WTC11 (cell line): ENCODE measurements around the gene IFI6. TPM values are rescaled to one million over a fixed set of nuclear protein-coding genes. Genes with fewer than 3 reads are reported as not detected.

ENCODE experiments used
- ATAC-seq: fragments of 200-7000 bp; cut with Tn5 transposase; 2 replicates; pipeline ENCODE4 v1.10.0; 2021; ENCODE audit warnings: mild to moderate bottlenecking, moderate library complexity
- CTCF ChIA-PET: fragments of 300-600 bp; sonication (Branson Sonifier 250); formaldehyde crosslinking; loops from one replicate; lab custom pipeline; 2021; ENCODE audit warnings: antibody characterized with exemption; lab: Charles Lee
- POLR2A ChIA-PET: fragments of 350-600 bp; sonication (Branson Sonifier 250); formaldehyde crosslinking; loops from one replicate; lab custom pipeline; 2021; ENCODE audit warnings: antibody characterized with exemption; lab: Charles Lee
- DNase-seq: peaks from one replicate; pipeline ENCODE4 v3.0.0; 2021; ENCODE audit warnings: low spot score
- H3K27ac Mint-ChIP-seq: 2 replicates; pipeline ENCODE4 v1.8.0; 2021; ENCODE audit warnings: mixed read lengths
- H3K27me3 Mint-ChIP-seq: 2 replicates; pipeline ENCODE4 v1.8.0; 2021; ENCODE audit warnings: low read depth, mild to moderate bottlenecking, moderate library complexity, mixed read lengths
- H3K36me3 Mint-ChIP-seq: 2 replicates; pipeline ENCODE4 v1.8.0; 2021; ENCODE audit warnings: mixed read lengths
- H3K4me1 Mint-ChIP-seq: 2 replicates; pipeline ENCODE4 v1.8.0; 2022; ENCODE audit warnings: mixed read lengths
- H3K4me3 Mint-ChIP-seq: 2 replicates; pipeline ENCODE4 v1.8.0; 2021; ENCODE audit warnings: mild to moderate bottlenecking, moderate library complexity, mixed read lengths
- H3K9me3 Mint-ChIP-seq: 2 replicates; pipeline ENCODE4 v1.8.0; 2021; ENCODE audit warnings: mixed read lengths
- AR ChIP-seq: fragments of 250-450 bp; sonication (Bioruptor Pico); IDR thresholded peaks from 2 replicates; pipeline ENCODE4 v1.9.0; 2021; ENCODE audit warnings: mild to moderate bottlenecking
- CDX4 ChIP-seq: fragments of 250-450 bp; sonication (Bioruptor Pico); IDR thresholded peaks from 2 replicates; pipeline ENCODE4 v1.9.0; 2021; ENCODE audit warnings: moderate library complexity, mild to moderate bottlenecking, inconsistent platforms, borderline replicate concordance
- FOXJ3 ChIP-seq: sonication (generic); formaldehyde crosslinking; IDR thresholded peaks from 2 replicates; pipeline ENCODE4 v1.9.0; 2021; ENCODE audit warnings: missing genetic modification reagents, mild to moderate bottlenecking, borderline replicate concordance
- FOXK1 ChIP-seq: sonication (generic); formaldehyde crosslinking; IDR thresholded peaks from 2 replicates; pipeline ENCODE4 v1.8.0; 2022; ENCODE audit warnings: mild to moderate bottlenecking, moderate library complexity, missing genetic modification reagents
- FOXP1 ChIP-seq: sonication (generic); formaldehyde crosslinking; IDR thresholded peaks from 2 replicates; pipeline ENCODE4 v1.8.0; 2022; ENCODE audit warnings: missing genetic modification reagents, mild to moderate bottlenecking, moderate library complexity, borderline replicate concordance
- SOX15 ChIP-seq: fragments of 250-450 bp; sonication (Bioruptor Pico); IDR thresholded peaks from 2 replicates; pipeline ENCODE4 v1.9.0; 2021; ENCODE audit warnings: mild to moderate bottlenecking
- SP1 ChIP-seq: sonication (generic); formaldehyde crosslinking; conservative IDR thresholded peaks from 2 replicates; pipeline ENCODE4 v1.8.1; 2022; ENCODE audit warnings: missing genetic modification reagents
- ZBTB43 ChIP-seq: sonication (generic); formaldehyde crosslinking; IDR thresholded peaks from 2 replicates; pipeline ENCODE4 v1.8.1; 2023; ENCODE audit warnings: mild to moderate bottlenecking, missing genetic modification reagents
- ZNF121 ChIP-seq: sonication (generic); formaldehyde crosslinking; IDR thresholded peaks from 2 replicates; pipeline ENCODE4 v1.8.0; 2023; ENCODE audit warnings: missing genetic modification reagents
- ZNF138 ChIP-seq: sonication (generic); formaldehyde crosslinking; conservative IDR thresholded peaks from 2 replicates; pipeline ENCODE4 v1.8.1; 2022; ENCODE audit warnings: mild to moderate bottlenecking, moderate library complexity, missing genetic modification reagents
- total RNA-seq: library from RNA; stranded (reverse); gene quantifications from 3 replicates; pipeline ENCODE4 v1.2.3, GENCODE V29; 2021
- TF ChIP-seq, protein P1 (sequence below): sonication (generic); formaldehyde crosslinking; IDR thresholded peaks from 2 replicates; pipeline ENCODE4 v1.8.0; 2022; ENCODE audit warnings: mild to moderate bottlenecking, missing genetic modification reagents
- TF ChIP-seq, protein P2 (sequence below): fragments of 200-600 bp; IDR thresholded peaks from 2 replicates; pipeline ENCODE4 v1.8.0; 2022; ENCODE audit warnings: antibody characterized with exemption
- TF ChIP-seq, protein P3 (sequence below): fragments of 250-450 bp; sonication (Bioruptor Pico); IDR thresholded peaks from 2 replicates; pipeline ENCODE4 v1.9.0; 2021; ENCODE audit warnings: mild to moderate bottlenecking, borderline replicate concordance
- TF ChIP-seq, protein P4 (sequence below): sonication (generic); formaldehyde crosslinking; IDR thresholded peaks from 2 replicates; pipeline ENCODE4 v1.8.1; 2022; ENCODE audit warnings: low read depth, mild to moderate bottlenecking, moderate library complexity, missing genetic modification reagents, borderline replicate concordance

Gene IFI6
- total RNA-seq, 1 experiment from 2014 or later: 4.5 TPM

GRCh38 chr1:27665016-27665651 lies 6.9 kb downstream of the IFI6 start (continued):
- no peak for TF ChIP-seq ZNF138 (CRISPR knock-in tag)
- no peak for TF ChIP-seq CDX4
- TF ChIP-seq, all 79 proteins: peak for 0

DNA sequence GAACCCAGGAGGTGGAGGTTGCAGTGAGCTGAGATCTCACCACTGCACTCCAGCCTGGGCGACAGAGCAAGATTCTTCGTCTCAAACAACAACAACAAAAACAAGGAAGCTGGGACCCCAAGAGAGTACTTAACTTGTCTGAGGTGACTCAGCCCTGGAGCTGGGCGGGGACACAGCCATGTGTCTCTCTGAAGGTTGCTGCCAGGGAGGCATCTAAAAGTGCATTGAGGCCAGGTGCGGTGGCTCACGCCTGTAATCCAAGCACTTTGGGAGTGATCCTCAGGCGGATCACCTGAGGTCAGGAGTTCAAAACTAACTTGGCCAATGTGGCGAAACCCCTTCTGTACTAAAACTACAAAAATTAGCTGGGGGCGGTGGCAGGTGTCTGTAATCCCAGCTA lies 7.7 kb downstream of the IFI6 start:
- CTCF ChIA-PET: interaction anchor here (1.2 to 10.1 kb wide), 4 partner anchors 15 to 269 kb away, joined by 3 to 367 read pairs (median 34); partner anchors contain the start of gene AHDC1
- no peak for ATAC-seq
- H3K9me3 Mint-ChIP-seq: no peaks in the 10 kb centered on the region
- no peak overlapping the region for H3K27ac Mint-ChIP-seq
- TF ChIP-seq FOXJ3 (CRISPR knock-in tag): no peak
- TF ChIP-seq ZNF121 (CRISPR knock-in tag): peak; percentile 43; the same call in 1 of the 2 replicates
- TF ChIP-seq CDX4: no peak
- POLR2A ChIA-PET: interaction anchor here (0.6 kb wide), 1 partner anchor 19 kb away, joined by 4 read pairs; no protein-coding TSS in a partner anchor
- no peak for DNase-seq
- H3K4me3 Mint-ChIP-seq: no peak overlapping the region
- no peaks in the 10 kb centered on the region for H3K36me3 Mint-ChIP-seq
- H3K4me1 Mint-ChIP-seq: peaks cover 19% of the 10 kb centered on the region
- H3K27me3 Mint-ChIP-seq: peaks cover 5% of the 10 kb centered on the region

DNA sequence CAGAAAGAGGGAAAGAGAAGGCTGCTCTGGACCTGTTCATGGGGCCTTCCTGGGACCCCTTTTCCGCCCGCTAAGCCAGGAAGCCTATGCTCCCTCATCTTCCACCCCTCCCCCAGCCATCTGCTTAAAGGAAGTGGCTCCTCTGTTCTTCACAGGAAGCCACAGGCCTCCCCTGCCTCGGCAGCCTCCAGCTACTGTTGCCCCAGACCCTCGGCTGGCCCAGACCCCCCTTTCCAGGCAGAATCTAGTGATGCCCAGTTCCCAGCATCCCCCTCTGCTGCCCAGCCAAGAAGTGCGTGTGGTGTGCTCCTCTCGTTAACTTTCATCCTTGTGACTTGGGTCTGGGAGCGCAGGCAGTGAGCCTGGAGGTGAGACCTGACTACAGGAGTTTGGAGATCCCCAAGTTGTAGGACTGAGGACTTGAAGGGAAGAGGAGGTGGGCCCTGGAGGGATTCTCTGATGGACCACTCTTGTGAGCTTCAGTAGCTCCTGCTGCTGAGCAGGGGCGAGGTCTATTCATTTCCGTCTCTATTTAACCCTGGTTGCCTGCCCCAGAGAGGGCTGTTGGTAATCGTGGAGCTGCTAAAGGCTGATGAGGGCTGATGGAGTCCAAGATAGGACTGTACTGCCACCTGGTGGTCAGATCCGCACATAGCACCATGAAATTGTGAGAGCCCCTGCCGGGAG lies 9.1 kb downstream of the IFI6 start:
- ATAC-seq (peak; percentile 81), DNase-seq (peak; percentile 95)
- Mint-ChIP-seq H3K4me1 (peaks cover 29% of the 10 kb centered on the region), H3K4me3 (no peak overlapping the region), H3K36me3 (no peaks in the 10 kb centered on the region), H3K27me3 (peaks cover 3% of the 10 kb centered on the region; the same call in 1 of the 2 replicates), H3K27ac (peak overlapping the region; percentile 75), H3K9me3 (no peaks in the 10 kb centered on the region)
- ChIA-PET POLR2A (interaction anchor here (0.5 to 1.9 kb wide), 4 partner anchors 19 to 56 kb away, joined by 3 to 6 read pairs (median 4); no protein-coding TSS in a partner anchor), CTCF (interaction anchor here (0.5 to 10.1 kb wide), 41 partner anchors 9 to 622 kb away, joined by 3 to 367 read pairs (median 5); partner anchors contain the start of genes AHDC1, CD164L2, FAM76A and IFI6)
- TF ChIP-seq, protein P1, sequence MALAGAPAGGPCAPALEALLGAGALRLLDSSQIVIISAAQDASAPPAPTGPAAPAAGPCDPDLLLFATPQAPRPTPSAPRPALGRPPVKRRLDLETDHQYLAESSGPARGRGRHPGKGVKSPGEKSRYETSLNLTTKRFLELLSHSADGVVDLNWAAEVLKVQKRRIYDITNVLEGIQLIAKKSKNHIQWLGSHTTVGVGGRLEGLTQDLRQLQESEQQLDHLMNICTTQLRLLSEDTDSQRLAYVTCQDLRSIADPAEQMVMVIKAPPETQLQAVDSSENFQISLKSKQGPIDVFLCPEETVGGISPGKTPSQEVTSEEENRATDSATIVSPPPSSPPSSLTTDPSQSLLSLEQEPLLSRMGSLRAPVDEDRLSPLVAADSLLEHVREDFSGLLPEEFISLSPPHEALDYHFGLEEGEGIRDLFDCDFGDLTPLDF (CRISPR knock-in tag): no peak
- TF ChIP-seq FOXK1 (CRISPR knock-in tag) (no peak), AR (CRISPR knock-in tag) (no peak), FOXP1 (CRISPR knock-in tag) (peak; percentile 49; the same call in 1 of the 2 replicates), FOXJ3 (CRISPR knock-in tag) (no peak), SOX15 (no peak), ZBTB43 (CRISPR knock-in tag) (0 out of 2 replicates have a peak, but pooled peaks have one; percentile 35), SP1 (CRISPR knock-in tag) (0 out of 2 replicates have a peak, but pooled peaks have one; percentile 28)
- TF ChIP-seq, protein P2, sequence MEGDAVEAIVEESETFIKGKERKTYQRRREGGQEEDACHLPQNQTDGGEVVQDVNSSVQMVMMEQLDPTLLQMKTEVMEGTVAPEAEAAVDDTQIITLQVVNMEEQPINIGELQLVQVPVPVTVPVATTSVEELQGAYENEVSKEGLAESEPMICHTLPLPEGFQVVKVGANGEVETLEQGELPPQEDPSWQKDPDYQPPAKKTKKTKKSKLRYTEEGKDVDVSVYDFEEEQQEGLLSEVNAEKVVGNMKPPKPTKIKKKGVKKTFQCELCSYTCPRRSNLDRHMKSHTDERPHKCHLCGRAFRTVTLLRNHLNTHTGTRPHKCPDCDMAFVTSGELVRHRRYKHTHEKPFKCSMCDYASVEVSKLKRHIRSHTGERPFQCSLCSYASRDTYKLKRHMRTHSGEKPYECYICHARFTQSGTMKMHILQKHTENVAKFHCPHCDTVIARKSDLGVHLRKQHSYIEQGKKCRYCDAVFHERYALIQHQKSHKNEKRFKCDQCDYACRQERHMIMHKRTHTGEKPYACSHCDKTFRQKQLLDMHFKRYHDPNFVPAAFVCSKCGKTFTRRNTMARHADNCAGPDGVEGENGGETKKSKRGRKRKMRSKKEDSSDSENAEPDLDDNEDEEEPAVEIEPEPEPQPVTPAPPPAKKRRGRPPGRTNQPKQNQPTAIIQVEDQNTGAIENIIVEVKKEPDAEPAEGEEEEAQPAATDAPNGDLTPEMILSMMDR: peak; percentile 91
- TF ChIP-seq, protein P3, sequence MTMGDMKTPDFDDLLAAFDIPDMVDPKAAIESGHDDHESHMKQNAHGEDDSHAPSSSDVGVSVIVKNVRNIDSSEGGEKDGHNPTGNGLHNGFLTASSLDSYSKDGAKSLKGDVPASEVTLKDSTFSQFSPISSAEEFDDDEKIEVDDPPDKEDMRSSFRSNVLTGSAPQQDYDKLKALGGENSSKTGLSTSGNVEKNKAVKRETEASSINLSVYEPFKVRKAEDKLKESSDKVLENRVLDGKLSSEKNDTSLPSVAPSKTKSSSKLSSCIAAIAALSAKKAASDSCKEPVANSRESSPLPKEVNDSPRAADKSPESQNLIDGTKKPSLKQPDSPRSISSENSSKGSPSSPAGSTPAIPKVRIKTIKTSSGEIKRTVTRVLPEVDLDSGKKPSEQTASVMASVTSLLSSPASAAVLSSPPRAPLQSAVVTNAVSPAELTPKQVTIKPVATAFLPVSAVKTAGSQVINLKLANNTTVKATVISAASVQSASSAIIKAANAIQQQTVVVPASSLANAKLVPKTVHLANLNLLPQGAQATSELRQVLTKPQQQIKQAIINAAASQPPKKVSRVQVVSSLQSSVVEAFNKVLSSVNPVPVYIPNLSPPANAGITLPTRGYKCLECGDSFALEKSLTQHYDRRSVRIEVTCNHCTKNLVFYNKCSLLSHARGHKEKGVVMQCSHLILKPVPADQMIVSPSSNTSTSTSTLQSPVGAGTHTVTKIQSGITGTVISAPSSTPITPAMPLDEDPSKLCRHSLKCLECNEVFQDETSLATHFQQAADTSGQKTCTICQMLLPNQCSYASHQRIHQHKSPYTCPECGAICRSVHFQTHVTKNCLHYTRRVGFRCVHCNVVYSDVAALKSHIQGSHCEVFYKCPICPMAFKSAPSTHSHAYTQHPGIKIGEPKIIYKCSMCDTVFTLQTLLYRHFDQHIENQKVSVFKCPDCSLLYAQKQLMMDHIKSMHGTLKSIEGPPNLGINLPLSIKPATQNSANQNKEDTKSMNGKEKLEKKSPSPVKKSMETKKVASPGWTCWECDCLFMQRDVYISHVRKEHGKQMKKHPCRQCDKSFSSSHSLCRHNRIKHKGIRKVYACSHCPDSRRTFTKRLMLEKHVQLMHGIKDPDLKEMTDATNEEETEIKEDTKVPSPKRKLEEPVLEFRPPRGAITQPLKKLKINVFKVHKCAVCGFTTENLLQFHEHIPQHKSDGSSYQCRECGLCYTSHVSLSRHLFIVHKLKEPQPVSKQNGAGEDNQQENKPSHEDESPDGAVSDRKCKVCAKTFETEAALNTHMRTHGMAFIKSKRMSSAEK (CRISPR knock-in tag): no peak
- TF ChIP-seq, protein P4, sequence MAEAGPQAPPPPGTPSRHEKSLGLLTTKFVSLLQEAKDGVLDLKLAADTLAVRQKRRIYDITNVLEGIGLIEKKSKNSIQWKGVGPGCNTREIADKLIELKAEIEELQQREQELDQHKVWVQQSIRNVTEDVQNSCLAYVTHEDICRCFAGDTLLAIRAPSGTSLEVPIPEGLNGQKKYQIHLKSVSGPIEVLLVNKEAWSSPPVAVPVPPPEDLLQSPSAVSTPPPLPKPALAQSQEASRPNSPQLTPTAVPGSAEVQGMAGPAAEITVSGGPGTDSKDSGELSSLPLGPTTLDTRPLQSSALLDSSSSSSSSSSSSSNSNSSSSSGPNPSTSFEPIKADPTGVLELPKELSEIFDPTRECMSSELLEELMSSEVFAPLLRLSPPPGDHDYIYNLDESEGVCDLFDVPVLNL: no peak
